CD14-positive monocyte (primary cell): ENCODE results near the gene PKDCC. TPM values are rescaled to one million over a fixed set of nuclear protein-coding genes. Genes with fewer than 3 reads are reported as not detected.
"Not testable (repeated sequence)": the region's sequence is repeated elsewhere in the genome, so short reads cannot be mapped to it uniquely, and the experiment has no call there.

Experiments used
- DNase-seq, 3 donors: peaks; one replicate each; pipeline ENCODE4 v3.0.0-alpha.2; 2011 to 2022
- H2AFZ ChIP-seq: 2 replicates; pipeline ENCODE4 v1.6.0; 2012; ENCODE audit warnings: mild to moderate bottlenecking, low read depth, low read length, inconsistent platforms; ENCODE audit not compliant: insufficient read depth, poor library complexity, severe bottlenecking
- H3K27ac ChIP-seq, 2 donors: 1 replicate in 1 of 2; 2 replicates in 1 of 2; pipeline ENCODE4 v1.5.1; 2012 to 2013; ENCODE audit warnings: low read length in 2 of 2, control low read depth in 1 of 2, inconsistent platforms in 1 of 2, low read depth in 1 of 2, mild to moderate bottlenecking in 1 of 2
- H3K27me3 ChIP-seq, 2 donors: one replicate each; pipeline versions ENCODE4 v1.6.0 to v1.6.1; 2011 to 2013; ENCODE audit warnings: low read length in 2 of 2; ENCODE audit not compliant: control insufficient read depth in 2 of 2, insufficient read depth in 2 of 2
- H3K36me3 ChIP-seq, 2 donors: replicated peaks in 1 of 2; 1 replicate in 1 of 2; 2 replicates in 1 of 2; pipeline versions ENCODE4 v1.5.1 to v1.6.1; 2012 to 2013; ENCODE audit warnings: low read length in 2 of 2, control low read depth in 1 of 2, inconsistent platforms in 1 of 2, mild to moderate bottlenecking in 1 of 2; ENCODE audit not compliant: insufficient read depth in 2 of 2, control insufficient read depth in 1 of 2
- H3K4me1 ChIP-seq, 2 donors: 1 replicate in 1 of 2; 2 replicates in 1 of 2; pipeline versions ENCODE4 v1.5.1 to v1.6.1; 2012 to 2013; ENCODE audit warnings: low read length in 2 of 2, control low read depth in 1 of 2, inconsistent platforms in 1 of 2, mild to moderate bottlenecking in 1 of 2, moderate library complexity in 1 of 2; ENCODE audit not compliant: insufficient read depth in 2 of 2, control insufficient read depth in 1 of 2
- H3K4me2 ChIP-seq: replicated peaks from 2 replicates; pipeline ENCODE3; 2012; ENCODE audit warnings: low read length, moderate library complexity, mild to moderate bottlenecking; ENCODE audit not compliant: poor library complexity, severe bottlenecking; ENCODE audit errors: extremely low read depth
- H3K4me3 ChIP-seq, 3 experiments: fragments of 200-600 bp in 1 of 3; sonication (generic) in 1 of 3; replicated peaks in 1 of 3; 1 replicate in 2 of 3; 2 replicates in 1 of 3; pipeline ENCODE4 v1.5.1; 2011 to 2013; ENCODE audit warnings: low read length in 3 of 3, mild to moderate bottlenecking in 3 of 3, control low read depth in 2 of 3, low read depth in 2 of 3, inconsistent platforms in 1 of 3, moderate library complexity in 1 of 3
- H3K79me2 ChIP-seq: 2 replicates; pipeline ENCODE4 v1.6.0; 2012; ENCODE audit warnings: mild to moderate bottlenecking, control low read depth, inconsistent platforms, low read length, moderate library complexity; ENCODE audit not compliant: insufficient read depth
- H3K9ac ChIP-seq: 2 replicates; pipeline ENCODE4 v1.6.0; 2017; ENCODE audit warnings: low read length, mild to moderate bottlenecking; ENCODE audit not compliant: insufficient read depth, poor library complexity, severe bottlenecking
- H3K9me3 ChIP-seq, 2 donors: replicated peaks in 1 of 2; 1 replicate in 1 of 2; 2 replicates in 1 of 2; pipeline versions ENCODE4 v1.5.1 to v1.6.1; 2012 to 2013; ENCODE audit warnings: low read length in 2 of 2, control low read depth in 1 of 2; ENCODE audit not compliant: control insufficient read depth in 1 of 2, insufficient read depth in 1 of 2
- H4K20me1 ChIP-seq: 2 replicates; pipeline ENCODE4 v1.6.0; 2012; ENCODE audit warnings: mild to moderate bottlenecking, low read length, control low read depth, moderate library complexity; ENCODE audit not compliant: insufficient read depth
- H3K27ac Mint-ChIP-seq, 7 donors: one replicate each; pipeline ENCODE4 v1.8.0; 2020; ENCODE audit warnings: mild to moderate bottlenecking in 7 of 7, mixed read lengths in 7 of 7, moderate library complexity in 6 of 7, inconsistent platforms in 2 of 7
- H3K27me3 Mint-ChIP-seq, 3 donors: one replicate each; pipeline ENCODE4 v1.8.0; 2021 to 2022; ENCODE audit warnings: low read depth in 3 of 3, mild to moderate bottlenecking in 3 of 3, mixed read lengths in 3 of 3, moderate library complexity in 3 of 3, inconsistent platforms in 1 of 3
- H3K36me3 Mint-ChIP-seq, 2 donors: one replicate each; pipeline ENCODE4 v1.8.0; 2020; ENCODE audit warnings: mixed read lengths in 2 of 2, inconsistent platforms in 1 of 2, mild to moderate bottlenecking in 1 of 2
- H3K4me1 Mint-ChIP-seq: one replicate; pipeline ENCODE4 v1.8.0; 2020; ENCODE audit warnings: mild to moderate bottlenecking, mixed read lengths
- H3K4me3 Mint-ChIP-seq, 2 donors: one replicate each; pipeline ENCODE4 v1.8.0; 2020; ENCODE audit warnings: mild to moderate bottlenecking in 2 of 2, mixed read lengths in 2 of 2, moderate library complexity in 1 of 2
- H3K9me3 Mint-ChIP-seq, 7 donors: one replicate each; pipeline ENCODE4 v1.8.0; 2020 to 2022; ENCODE audit warnings: mixed read lengths in 7 of 7, mild to moderate bottlenecking in 6 of 7, moderate library complexity in 6 of 7, inconsistent platforms in 2 of 7
- WGBS: methylation state at CpG from one replicate; pipeline ENCODE4 v1.1.5; 2013; ENCODE audit warnings: missing lambda C conversion rate; ENCODE audit not compliant: insufficient coverage; 5-methylcytosine and 5-hydroxymethylcytosine counted together
- intact Hi-C, 2 donors: fragments of 100-400 bp; cut with micrococcal nuclease; formaldehyde crosslinking; loops; one replicate each; pipeline versions ENCODE4 v1.15.0 to v1.15.1; 2023
- polyA plus RNA-seq, 3 donors: library from polyadenylated mRNA; depleted of rRNA in 1 of 3; unstranded in 2 of 3; stranded (reverse) in 1 of 3; fragments of 300-500 nt in 2 of 3; fragments of >200 nt in 1 of 3; fragmentation: Illumina TruSeq in 2 of 3; gene quantifications; 1 replicate in 2 of 3; 2 replicates in 1 of 3; pipeline ENCODE4 v1.2.3, GENCODE V29; 2012 to 2021
- TF ChIP-seq, protein P1 (sequence below): fragments of 200-600 bp; IDR thresholded peaks from one replicate; pipeline ENCODE4 v1.8.0; 2022; ENCODE audit warnings: antibody characterized with exemption, mild to moderate bottlenecking

The PKDCC gene
- polyA plus RNA-seq, 3 donors, result not detected

DNA sequence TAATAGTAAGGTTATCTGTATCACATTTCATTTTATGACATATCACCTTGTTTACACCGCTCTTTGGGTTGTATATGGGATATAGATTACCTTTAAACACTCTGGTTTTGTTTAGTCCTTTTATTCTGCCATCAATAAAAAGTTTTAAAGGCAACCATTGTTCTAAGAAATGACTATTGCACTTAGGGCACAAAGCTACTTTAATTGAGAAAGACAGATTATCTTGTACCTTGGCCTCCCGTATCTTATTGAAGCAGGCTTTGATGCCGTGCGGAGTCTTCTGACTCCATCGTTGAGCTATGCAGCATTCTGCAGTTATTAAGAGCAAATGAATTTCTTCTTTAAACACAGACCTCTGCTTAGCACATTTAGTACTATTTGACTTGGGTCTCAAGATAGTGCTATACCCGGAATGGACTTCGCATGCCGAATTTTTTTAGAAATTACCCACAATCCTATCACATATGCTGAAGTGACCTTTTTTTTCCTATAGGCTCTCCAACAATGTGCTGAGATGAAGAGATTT is 16.7 kb downstream of the PKDCC start:
- DNase-seq, result no peak
- Histone ChIP-seq H3K79me2 (no peaks in the 10 kb centered on the region), H3K4me1 (peaks cover 0 to 11% of the 10 kb centered on the region in 2 donors), H3K36me3 (no peaks in the 10 kb centered on the region), H2AFZ (no peak overlapping the region), H3K27ac (no peak overlapping the region), H3K4me2 (no peak overlapping the region), H4K20me1 (no peaks in the 10 kb centered on the region), H3K9ac (no peak overlapping the region), H3K9me3 (no peaks in the 10 kb centered on the region), H3K4me3 (no peak overlapping the region), H3K27me3 (no peaks in the 10 kb centered on the region)
- TF ChIP-seq, protein P1, sequence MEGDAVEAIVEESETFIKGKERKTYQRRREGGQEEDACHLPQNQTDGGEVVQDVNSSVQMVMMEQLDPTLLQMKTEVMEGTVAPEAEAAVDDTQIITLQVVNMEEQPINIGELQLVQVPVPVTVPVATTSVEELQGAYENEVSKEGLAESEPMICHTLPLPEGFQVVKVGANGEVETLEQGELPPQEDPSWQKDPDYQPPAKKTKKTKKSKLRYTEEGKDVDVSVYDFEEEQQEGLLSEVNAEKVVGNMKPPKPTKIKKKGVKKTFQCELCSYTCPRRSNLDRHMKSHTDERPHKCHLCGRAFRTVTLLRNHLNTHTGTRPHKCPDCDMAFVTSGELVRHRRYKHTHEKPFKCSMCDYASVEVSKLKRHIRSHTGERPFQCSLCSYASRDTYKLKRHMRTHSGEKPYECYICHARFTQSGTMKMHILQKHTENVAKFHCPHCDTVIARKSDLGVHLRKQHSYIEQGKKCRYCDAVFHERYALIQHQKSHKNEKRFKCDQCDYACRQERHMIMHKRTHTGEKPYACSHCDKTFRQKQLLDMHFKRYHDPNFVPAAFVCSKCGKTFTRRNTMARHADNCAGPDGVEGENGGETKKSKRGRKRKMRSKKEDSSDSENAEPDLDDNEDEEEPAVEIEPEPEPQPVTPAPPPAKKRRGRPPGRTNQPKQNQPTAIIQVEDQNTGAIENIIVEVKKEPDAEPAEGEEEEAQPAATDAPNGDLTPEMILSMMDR, result no peak
- Mint-ChIP-seq H3K9me3 (peaks cover 0 to 4% (median 3%) of the 10 kb centered on the region in 7 donors), H3K4me3 (no peak overlapping the region), H3K36me3 (no peaks in the 10 kb centered on the region), H3K4me1 (peaks cover 10% of the 10 kb centered on the region), H3K27me3 (peaks cover 5 to 6% (median 6%) of the 10 kb centered on the region in 3 donors), H3K27ac (no peak overlapping the region)
- intact Hi-C loops, result no loop called here
- 100% methylated on average over 4 of the region's 8 CpGs for WGBS

DNA sequence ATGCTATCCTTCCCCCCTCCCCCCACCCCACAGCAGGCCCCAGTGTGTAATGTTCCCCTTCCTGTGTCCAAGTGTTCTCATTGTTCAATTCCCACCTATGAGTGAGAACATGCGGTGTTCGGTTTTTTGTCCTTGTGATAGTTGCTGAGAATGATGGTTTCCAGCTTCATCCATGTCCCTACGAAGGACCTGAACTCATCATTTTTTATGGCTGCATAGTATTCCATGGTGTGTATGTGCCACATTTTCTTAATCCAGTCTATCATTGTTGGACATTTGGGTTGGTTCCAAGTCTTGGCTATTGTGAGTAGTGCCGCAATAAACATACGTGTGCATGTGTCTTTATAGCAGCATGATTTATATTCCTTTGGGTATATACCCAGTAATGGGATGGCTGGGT is 17.9 kb downstream of the PKDCC start:
- H3K9me3 Mint-ChIP-seq, result not testable (repeated sequence)

DNA sequence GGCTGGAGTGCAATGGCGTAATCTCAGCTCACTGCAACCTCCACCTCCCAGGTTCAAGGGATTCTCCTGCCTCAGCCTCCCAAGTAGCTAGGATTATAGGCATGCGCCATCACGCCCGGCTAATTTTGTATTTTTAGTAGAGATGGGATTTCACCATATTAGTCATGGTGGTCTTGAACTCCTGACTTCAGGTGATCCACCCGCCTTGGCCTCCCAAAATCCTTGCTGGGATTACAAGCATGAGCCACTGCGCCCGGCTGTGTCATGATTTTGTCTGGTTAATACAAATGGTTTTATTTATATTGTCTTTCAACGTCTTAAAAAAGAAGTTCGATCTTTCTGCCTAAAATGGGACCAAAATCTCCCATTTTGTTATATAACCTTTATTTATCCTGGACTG is 19.2 kb downstream of the PKDCC start:
- H3K79me2 ChIP-seq, H3K36me3 Mint-ChIP-seq, H3K4me3 Mint-ChIP-seq, H3K27ac ChIP-seq, H3K4me1 Mint-ChIP-seq, H3K4me1 ChIP-seq, H3K36me3 ChIP-seq, H3K27ac Mint-ChIP-seq, DNase-seq, H3K9me3 Mint-ChIP-seq, H3K9ac ChIP-seq, H4K20me1 ChIP-seq, H3K27me3 ChIP-seq, H3K4me2 ChIP-seq, H3K9me3 ChIP-seq, H3K4me3 ChIP-seq, intact Hi-C loops, H2AFZ ChIP-seq: not testable (repeated sequence)
- 100% methylated on average over 1 of the region's 9 CpGs for WGBS
- peaks cover 5 to 13% (median 7%) of the 10 kb centered on the region in 3 donors for H3K27me3 Mint-ChIP-seq

More for the DNA sequence above, 17.9 kb downstream of the PKDCC start:
- H3K36me3 ChIP-seq, H4K20me1 ChIP-seq, H3K4me1 ChIP-seq, H3K27ac ChIP-seq, H3K9me3 ChIP-seq, DNase-seq, H3K4me3 ChIP-seq, H3K27ac Mint-ChIP-seq, H3K4me1 Mint-ChIP-seq, H2AFZ ChIP-seq, intact Hi-C loops, H3K36me3 Mint-ChIP-seq, H3K79me2 ChIP-seq, H3K27me3 ChIP-seq, H3K4me2 ChIP-seq, H3K4me3 Mint-ChIP-seq, H3K9ac ChIP-seq: not testable (repeated sequence)
- WGBS, result no CpG with 5 or more reads among the region's 5 CpGs
- peaks cover 5 to 11% (median 7%) of the 10 kb centered on the region in 3 donors for H3K27me3 Mint-ChIP-seq
